Epithelial cell of proximal tubule (primary cell): Measurements from ENCODE around the gene GPR62. TPM values are rescaled to one million over a fixed set of nuclear protein-coding genes. Genes with fewer than 3 reads are reported as not detected.
A peak's percentile ranks its signal among the peaks of the same experiment; 100 is the strongest.

Source experiments
- DNase-seq: peaks from one replicate; pipeline ENCODE4 v3.0.0-alpha.2; 2011; ENCODE audit warnings: low read depth
- H3K4me3 ChIP-seq: 2 replicates; pipeline ENCODE4 v1.5.1; 2011; ENCODE audit warnings: low read depth, mild to moderate bottlenecking, low read length
- total RNA-seq: library from RNA; depleted of rRNA; stranded (reverse); fragments of >200 nt; gene quantifications from 2 replicates; pipeline ENCODE4 v1.2.3, GENCODE V29; 2015
- TF ChIP-seq, protein P1 (sequence below): conservative IDR thresholded peaks from 2 replicates; pipeline ENCODE4 v1.5.1; 2012; ENCODE audit warnings: low read depth, mild to moderate bottlenecking, low read length

Gene GPR62
- total RNA-seq, 1 donor from 2014 or later, result not detected

DNA sequence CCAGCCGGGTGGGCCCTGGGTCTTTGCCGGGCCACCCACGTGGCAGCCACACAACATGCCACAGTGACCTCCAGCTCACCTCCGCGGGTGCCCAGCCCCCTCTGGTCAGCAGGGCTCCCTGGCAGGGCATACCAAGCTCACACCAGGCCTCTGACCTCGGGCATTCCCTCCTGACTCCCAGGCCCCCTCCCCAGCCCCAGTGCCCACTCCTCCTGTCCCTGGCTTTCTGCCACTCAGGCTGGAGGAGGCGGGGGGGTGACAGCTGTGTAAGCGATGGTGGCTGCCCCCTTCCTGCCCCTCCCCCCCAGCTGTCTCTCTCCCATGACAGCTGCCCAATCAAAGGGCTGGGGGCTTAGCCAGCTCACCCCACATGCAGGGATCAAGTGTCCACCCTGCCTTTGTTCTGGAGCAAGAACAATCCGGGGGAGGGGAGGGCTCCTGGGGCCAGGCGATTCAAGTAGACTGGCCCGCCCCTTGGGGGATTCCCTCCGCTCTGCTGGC lies 8.8 kb downstream of the GPR62 start:
- H3K4me3 ChIP-seq, result no peak overlapping the region
- TF ChIP-seq, protein P1, sequence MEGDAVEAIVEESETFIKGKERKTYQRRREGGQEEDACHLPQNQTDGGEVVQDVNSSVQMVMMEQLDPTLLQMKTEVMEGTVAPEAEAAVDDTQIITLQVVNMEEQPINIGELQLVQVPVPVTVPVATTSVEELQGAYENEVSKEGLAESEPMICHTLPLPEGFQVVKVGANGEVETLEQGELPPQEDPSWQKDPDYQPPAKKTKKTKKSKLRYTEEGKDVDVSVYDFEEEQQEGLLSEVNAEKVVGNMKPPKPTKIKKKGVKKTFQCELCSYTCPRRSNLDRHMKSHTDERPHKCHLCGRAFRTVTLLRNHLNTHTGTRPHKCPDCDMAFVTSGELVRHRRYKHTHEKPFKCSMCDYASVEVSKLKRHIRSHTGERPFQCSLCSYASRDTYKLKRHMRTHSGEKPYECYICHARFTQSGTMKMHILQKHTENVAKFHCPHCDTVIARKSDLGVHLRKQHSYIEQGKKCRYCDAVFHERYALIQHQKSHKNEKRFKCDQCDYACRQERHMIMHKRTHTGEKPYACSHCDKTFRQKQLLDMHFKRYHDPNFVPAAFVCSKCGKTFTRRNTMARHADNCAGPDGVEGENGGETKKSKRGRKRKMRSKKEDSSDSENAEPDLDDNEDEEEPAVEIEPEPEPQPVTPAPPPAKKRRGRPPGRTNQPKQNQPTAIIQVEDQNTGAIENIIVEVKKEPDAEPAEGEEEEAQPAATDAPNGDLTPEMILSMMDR, result no peak

DNA sequence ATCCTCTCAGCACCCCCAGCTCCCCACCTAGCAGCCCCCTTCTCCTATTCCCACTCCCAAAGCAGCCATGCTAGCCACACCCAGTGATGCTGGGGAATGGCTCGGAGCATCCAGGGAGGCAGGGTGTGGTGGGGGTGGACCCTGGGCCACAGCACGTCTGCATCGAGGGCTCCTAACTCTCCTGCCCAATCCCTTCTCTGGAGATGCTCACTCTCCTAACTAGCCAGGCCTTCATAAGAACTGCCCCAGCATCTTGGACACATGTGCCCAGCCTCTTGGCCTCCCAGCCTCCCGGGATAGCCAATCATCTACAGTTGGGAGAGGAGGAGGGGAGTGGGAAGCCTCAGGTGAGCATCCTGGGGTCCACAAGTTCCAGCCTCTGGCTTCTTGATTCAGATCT lies 9.3 kb downstream of the GPR62 start:
- no peak overlapping the region for H3K4me3 ChIP-seq
- TF ChIP-seq, protein P1, result no peak
- DNase-seq, result no peak

More for the DNA sequence above, 8.8 kb downstream of the GPR62 start:
- DNase-seq, result no peak

DNA sequence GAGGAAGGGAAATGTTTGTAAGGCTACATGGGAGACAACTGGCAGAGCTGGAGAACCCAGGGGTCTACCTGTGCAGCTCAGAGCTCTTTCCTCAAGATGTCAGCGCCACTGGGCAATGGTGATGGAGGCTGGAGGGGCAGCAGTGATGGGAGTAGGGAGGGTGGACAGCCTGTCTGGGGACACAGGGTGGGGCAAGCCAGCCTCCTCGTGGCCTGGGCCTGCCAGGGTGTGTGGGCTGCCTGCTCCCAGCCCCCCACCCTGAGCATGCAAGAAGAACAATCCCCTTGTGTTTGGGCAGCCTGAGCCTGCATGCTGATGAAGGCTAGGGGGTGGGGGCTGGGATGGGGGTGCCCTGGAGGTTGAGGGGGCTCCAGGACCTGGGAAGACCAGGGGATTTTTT lies 10.8 kb downstream of the GPR62 start:
- DNase-seq, result no peak
- no peak overlapping the region for H3K4me3 ChIP-seq
- TF ChIP-seq, protein P1, result no peak

DNA sequence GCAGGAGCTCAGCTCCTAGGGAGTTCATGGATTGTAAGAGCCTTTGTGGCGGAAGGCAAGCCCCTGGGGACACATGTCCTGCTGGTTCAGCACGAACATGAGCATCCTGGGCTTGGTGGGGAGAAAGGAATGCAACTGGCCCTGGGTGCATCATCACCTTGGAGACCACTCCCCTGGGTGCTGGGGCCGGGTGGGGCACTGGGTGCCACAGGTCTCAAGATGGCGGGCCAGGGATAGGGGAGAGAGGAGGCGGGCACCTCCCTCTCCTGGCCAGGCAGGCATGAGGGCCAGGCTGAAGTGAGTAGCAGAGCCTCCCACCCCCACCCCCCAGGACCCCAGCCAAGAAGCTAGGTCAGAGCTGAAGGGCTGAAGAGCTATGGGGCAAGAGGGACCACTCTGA lies 11.3 kb downstream of the GPR62 start:
- peak overlapping the region; percentile 75 for H3K4me3 ChIP-seq
- no peak for DNase-seq
- TF ChIP-seq, protein P1, result no peak

DNA sequence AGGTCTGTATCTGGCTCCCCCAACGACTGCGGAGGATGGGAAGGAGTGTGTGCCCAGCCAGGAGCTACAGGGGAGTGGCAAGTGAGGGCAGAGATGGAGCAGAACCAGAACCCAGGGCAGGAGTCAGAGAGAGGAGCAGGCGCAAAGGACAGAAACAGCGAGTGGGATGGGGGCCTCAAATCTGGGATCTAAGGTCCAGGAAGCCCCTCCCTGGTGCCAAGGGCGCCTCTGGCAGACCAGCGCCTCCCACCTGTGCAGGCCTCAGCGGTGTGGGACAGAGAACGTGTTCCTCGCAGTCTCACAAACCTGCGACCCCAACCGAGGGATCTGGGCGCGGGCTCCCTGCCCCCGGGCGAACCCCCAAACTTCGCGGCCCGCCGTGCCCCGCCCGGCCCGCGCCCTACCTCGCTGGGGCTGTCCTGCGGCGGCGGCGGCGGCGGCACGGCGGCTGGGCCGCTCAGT lies 11.8 kb downstream of the GPR62 start:
- peak overlapping the region; percentile 75 for H3K4me3 ChIP-seq
- DNase-seq, result no peak
- TF ChIP-seq, protein P1, result no peak

DNA sequence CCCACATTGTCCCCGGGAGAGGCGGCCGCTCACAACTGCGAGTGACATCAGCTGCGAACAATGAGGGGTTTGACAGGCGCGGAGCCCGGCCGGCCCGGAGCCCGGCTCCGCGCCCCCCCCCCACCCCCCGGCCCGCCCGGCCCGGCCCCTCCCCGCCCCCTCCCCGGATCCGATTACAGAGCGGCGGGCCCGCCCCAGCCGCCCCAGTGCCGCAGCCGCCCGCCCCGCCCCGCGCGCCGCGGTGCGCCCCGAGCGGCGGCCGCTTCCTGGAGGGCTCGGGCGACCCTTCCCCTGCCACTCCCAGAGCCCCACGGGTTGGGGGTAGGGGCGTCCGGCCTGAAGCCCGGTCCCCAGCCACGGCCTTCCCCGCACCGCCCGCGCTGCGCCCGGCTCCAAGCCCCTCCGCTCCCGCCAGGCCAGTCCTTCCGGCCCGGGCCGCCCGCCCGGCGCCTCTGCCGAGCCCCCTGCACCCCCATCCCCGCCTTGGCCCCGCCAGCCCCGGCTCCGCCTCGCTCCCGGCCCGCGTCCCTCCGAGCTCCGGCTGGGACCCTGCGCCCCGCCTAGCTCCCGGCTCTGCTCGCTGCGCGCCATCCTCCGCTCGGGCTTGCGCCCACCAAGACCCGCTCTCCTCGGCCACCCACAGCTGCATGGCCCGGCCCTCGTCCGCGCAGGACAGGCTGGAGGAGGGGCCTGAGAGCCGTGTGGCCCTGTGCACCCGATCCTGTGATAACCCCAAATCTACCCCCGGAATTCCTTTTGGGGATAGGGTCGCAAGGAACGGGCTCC lies 12.4 kb downstream of the GPR62 start, which contains the start of gene PCBP4:
Gene PCBP4 (minus strand): TSS at position 71 of the 786 bp plus-strand sequence. CDS start 6,214 bp downstream, outside the sequence.
- no peak for DNase-seq
- TF ChIP-seq, protein P1, result no peak
- H3K4me3 ChIP-seq, result peak within 1 kb of the TSS; percentile 75
